ENCODE data around the gene CCDC6.
"Not testable (repeated sequence)": the region's sequence is repeated elsewhere in the genome, so short reads cannot be mapped to it uniquely, and the experiment has no call there.

CCDC6 gene

DNA sequence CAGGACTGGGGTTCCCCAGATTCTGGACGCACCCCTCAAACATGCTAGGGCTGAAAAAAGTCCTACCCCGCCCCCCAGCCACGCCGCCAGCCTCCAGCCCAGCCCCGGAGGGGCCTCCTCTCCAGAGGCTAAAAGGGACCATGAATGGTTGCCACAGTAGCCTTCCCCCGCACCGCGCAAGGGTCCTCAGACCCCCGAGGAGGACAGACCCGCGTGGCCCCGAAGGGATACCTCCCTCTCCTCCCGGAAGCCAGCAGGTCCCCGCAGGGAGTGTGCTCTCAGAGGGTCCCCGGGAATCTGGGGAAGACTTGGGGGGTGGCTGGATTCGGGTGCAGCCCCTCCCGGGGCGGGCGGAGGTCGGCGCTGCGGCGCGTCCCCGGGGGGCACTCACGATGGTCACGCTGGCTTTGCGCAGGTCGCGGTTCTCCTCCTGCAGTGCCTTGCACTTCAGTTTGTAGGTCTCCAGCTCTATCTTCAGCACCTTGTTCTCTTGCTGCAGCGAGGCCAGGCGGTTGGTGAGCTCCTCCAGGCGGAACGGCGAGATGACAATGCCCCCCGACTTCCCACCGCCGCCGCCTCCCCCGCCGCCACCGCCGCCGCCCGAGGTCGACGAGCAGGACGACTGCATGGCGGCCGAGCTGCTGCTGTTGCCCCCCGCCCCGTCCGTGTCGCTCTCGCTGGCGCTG is 482 bp downstream of the CCDC6 start:
- no peak for DNase-seq (ENCODE audit: low read depth, low spot score)

DNA sequence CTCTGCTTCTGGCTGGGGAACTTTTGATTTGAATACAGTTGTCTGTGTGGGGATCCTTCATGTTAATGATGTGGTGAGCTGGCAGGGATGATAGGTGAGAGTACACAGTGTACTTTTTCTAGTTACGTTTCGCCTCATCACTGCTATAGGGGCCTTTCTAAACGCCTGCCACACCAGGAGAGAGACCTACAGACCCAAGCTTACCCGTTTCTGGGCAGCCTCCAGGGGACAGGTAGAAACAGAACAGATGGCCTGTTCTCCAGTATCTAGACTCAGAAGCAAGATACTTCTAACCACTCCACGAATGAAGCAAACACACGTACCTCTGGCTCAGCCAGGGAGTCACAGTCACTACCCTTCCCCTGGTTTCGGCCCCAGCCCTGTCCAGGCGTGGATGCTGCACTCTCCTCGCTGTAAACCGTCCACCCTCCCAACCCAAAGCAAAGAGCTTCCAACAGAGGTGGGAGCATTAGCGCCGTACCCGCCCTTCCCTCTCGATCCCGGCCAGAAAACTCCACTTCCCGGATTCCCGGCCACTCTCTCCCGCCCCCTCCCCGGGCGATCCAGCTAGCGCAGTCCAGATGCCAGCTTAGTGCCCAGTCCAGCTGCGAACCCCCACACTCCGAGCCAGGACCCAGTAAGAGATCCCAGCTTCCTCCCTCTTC is 1.2 kb downstream of the CCDC6 start:
- DNase-seq (ENCODE audit: low read depth, low spot score) = no peak

DNA sequence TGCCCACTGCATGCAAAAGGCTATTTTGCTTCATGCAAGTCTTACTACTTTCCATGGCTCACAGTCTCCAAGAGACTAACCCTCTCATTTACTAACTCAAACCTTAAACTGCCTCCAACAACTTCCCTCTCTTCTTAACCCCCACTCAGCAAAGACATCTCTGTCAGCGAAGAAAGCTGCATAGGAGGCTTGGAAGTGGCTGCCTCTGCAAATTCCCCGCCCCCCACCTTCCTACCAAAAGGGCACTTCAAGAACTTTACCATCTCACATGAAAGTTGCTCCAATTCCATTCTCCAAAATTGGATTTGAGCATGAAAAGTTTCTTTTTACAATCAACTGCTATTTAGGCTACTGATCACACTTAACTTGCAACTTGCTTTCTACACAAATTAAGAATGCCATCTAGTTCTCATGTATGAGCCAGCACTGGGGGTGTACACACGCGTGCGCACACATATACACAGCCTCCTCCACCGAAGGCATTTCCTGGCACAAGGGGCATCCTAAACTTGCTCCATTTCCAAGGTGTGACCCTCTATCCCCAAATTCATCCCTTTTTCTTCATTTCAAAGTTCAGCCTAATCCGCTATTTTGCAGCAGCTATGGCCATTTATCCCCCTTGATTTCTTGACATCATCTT is 1.8 kb downstream of the CCDC6 start:
- no peak for DNase-seq (ENCODE audit: low read depth, low spot score)

DNA sequence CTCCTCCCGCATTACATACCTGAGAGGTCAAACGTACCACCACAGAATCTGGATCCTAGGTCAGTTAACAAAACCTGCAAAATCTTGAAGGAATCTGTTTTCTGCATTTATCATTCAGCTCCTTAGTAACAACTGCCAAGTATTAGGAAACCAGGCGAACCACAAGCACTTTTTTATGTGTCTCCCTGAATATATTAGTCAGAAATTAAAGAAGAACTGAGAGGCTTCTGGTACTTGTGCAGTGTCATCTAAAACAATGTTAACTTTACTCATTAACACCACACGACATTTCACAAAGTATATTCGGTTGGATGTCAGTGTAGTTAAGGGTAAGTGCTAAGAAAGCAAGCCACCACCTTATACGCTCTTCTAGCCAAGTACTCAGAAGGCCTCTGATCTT is 2.5 kb downstream of the CCDC6 start:
- DNase-seq (ENCODE audit: low read depth, low spot score) = no peak

DNA sequence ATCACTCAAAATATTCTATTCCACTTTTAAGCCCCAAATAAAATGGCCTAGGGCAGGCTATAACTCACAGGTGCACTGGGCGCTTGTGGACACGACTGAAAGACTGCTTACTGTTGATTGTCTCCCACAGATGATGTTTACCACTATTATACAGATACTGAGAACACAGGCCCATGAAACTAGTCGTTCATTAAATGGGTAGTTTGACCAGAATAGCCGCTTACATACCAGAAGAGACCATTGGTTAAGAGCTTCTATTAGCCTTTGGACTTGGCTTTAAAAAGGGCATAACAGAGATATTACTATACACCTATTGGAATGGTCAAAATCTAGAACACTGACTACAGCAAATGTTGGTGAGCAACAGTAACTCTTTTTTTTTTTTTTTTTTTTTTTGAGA is 4.3 kb downstream of the CCDC6 start:
- no peak for DNase-seq (ENCODE audit: low read depth, low spot score)

DNA sequence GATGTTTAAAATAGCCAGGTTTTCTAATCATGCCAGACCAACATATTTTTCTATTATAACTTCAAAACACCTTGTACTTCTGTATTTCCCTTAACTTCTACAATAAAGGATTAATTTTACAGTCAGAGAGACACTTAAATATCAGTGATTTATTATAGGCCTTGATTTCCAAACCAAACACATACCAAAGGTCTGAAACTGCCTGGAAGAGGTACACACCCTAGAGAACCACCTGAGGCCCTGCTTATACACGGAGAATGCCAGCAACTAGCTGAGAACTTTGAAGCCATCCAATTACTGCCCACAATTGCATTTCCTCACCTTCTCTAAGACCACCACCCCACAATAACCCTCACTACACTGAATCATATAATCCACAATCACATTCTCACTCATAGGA is 4.9 kb downstream of the CCDC6 start:
- no peak for DNase-seq (ENCODE audit: low read depth, low spot score)

DNA sequence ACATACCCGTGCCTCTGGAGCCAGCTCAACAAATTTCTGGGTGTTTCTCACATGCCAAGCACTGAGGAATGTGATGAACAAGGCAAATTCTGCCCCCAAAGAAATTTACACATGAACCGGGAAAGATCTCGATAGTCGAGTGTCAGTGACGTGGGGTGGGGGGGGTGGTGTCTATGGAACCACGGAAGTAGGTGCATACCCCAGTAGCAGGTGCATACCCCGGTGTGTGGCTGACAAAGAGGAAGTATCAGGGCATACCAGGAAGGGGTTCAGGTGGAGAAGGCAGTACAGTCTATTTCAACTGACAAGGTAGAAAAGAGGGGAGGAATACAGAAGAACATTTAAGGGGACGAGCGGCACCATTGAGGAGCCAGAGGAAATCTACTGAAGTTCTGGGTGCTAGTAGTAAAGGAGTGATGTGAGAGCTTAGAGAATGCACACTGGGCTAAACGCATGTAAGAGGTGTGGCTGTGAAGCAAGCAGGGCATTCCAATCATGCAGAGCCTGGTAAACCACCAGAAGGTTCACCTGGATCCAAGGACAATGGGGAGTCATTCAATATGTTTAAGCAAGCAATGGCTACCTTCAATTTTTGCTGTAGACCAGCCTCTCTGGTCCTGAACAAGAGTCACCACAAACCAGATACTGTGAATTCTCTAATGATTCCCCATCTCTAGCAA is 6.2 kb downstream of the CCDC6 start:
- no peak for DNase-seq (ENCODE audit: low read depth, low spot score)

DNA sequence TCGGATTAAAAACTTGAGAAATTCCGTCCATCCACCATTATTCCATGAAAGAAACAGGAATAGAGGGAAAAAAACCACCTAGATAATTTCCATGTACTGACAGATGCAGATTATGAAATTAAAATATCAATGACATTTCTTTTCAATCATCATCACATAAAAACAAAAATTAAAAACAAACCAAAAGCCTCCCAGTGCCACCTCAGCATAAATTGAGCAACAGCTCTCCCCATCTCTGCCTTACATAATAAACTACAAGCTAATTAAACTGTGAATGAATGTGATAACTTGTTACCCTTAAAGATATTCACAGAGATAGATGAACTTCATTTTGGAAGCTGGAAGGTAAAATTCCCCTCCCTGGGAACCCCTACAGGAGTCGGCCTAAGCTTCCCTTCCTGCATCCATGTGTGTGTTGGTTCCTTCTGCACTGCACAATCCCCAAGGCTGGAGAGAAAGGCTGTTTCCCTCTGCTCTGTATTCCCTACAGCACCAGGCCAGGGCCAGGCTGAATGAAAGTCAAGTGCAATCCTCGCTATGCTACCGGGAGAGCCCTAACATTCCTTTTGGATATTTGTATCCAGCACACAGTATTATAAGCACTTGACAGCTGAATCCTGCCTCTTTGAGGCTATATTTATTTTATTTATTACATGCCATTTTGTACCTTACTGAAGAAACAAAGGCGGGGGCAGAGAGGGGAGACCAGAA is 8.1 kb downstream of the CCDC6 start:
- DNase-seq (ENCODE audit: low read depth, low spot score) = no peak

DNA sequence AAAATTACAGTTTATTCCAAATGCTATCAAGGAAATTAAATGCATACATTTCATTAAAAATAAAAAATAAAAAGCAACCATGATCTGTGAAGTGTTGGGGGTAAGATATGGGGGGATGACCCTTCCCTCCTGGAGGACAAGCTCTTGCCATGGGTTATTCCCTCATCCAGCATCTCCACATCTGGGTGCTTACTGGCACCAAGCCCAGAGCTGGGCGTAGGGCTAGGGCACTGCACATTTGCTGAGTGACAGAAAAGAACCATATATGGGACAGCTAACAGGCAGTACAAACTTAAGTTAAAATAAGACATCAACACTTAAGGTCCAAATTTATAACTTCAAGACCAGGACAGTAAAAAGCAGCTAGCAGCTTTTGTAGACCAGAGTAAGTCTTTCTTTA is 10.2 kb downstream of the CCDC6 start:
- DNase-seq (ENCODE audit: low read depth, low spot score) = no peak

DNA sequence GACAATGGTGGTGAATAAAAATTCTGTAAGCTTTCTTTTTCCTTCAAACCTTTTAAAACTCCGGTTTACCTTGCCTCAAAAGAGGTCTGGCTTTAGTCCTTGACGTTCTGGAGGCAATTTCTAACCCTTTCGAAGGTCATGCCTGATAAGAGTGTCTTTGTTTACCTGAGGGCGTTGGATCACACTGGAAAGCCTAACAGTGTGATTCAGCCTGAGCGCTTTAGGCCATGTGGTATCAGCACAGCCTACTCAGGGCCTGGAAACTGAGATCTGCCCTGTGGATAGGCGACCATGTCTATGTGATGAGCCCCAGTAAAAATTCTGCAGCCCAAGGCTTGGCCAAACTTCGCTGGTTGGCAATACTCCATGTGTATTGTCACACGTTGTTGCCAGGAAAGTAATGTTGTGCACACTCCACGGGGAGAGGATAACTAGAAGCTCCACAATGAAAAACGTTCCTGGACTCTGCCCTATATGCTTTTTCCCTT is 10.7 kb downstream of the CCDC6 start:
- no peak for DNase-seq (ENCODE audit: low read depth, low spot score)

DNA sequence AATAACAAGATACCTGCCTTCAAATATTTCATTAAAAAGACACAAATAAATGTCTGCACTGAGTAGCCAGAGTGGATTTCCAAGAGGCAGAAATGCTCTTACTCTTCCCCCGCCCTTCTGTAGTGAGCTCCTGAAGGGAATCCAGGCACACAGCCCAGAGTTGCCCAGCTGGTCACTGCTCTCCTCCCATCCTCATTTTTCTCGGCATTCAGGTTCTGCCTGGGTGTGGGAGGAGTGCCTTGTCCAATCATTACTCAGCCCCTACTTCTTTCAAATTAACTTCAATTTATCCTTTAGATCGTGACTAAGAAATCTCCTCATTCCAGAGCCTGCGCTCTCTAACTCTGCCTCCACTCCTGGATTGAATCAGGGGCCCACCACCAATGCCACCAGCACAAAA is 12.2 kb downstream of the CCDC6 start:
- no peak for DNase-seq (ENCODE audit: low read depth, low spot score)

DNA sequence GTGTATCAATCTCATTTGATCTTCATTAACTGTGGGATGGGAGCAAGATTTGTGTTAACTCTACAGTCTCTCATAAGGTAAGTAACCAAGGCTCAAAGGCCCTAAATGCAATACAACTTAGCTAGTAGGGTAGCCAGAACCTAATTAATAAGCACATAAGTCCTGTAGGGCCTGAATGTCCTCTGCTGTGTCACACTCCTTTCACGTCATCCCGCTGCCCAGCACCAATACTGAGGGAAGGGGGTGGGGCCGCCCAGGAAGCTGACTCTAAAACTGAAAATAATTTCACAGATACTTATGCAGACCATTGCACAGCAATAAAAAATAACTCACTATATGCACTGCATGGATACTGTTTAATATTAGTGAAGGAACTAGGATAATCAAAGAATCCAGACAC is 13.7 kb downstream of the CCDC6 start:
- no peak for DNase-seq (ENCODE audit: low read depth, low spot score)

DNA sequence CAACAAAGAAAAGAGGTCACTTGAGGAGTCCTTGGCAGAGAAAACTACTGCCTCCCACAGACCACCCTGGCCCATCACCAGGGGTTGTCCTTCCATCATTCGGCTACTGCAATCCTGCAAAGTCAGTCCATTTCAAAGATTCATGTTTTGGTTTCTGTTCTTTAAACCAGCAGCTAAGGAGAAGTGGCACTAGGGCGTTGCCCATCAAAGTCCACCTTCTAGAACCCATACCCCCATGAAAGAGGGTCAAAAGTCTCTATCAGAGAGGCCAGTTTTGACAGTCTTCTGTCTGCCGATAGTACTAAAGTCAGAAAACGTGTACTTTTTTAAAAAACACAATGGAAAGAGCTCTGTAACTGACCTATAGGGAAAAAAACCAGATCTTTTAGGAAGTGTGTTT is 14.4 kb downstream of the CCDC6 start:
- DNase-seq (ENCODE audit: low read depth, low spot score) = no peak

DNA sequence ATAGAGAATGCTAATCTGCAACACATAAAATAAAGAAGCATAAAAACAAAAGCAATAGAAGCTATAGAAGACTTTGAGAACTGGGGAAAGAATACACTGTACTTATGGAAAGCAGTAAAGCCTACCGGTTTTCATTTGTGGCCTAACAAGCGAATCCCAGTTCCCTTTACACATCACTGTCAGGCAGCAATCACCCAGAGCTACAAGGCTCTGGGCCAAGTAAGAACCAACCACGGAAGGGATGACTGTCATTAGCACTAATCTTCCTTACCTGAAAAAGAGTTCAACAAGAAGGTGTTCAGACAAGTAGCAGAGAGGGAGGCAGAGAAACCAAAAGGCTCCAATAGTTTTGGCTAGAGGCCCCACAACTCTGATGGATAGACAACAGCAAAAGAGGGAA is 15.0 kb downstream of the CCDC6 start:
- DNase-seq (ENCODE audit: low read depth, low spot score) = no peak

DNA sequence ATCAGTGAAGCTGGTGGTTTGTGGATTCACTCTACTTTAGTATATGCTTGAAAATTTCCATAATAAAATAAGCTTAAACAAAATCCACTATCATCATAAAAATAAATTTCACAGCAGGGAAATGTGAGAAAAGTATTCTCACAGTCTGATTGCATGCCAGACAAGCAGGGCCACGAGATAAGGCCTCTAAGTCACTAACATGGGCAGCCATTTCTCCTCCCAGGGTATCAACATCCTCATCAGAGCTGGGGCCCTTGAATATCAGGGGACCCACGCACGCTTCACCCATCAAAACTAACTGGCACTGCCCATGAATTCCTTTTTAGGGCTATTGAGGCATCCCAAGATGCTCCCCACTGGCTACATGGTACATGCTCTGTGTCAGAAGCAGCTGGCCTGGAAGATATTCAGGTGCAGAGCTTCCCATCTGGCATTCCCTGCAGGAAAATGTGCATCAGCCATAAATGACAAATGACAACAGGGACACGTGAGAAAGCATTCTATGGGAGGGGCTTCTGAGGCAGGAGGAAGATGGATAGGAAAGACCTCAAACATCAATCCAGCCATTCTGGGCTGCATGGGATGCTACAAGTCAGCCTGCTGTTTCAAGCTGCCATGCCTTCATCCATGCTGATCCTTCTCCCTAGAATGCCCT is 17.4 kb downstream of the CCDC6 start:
- DNase-seq (ENCODE audit: low read depth, low spot score) = no peak

DNA sequence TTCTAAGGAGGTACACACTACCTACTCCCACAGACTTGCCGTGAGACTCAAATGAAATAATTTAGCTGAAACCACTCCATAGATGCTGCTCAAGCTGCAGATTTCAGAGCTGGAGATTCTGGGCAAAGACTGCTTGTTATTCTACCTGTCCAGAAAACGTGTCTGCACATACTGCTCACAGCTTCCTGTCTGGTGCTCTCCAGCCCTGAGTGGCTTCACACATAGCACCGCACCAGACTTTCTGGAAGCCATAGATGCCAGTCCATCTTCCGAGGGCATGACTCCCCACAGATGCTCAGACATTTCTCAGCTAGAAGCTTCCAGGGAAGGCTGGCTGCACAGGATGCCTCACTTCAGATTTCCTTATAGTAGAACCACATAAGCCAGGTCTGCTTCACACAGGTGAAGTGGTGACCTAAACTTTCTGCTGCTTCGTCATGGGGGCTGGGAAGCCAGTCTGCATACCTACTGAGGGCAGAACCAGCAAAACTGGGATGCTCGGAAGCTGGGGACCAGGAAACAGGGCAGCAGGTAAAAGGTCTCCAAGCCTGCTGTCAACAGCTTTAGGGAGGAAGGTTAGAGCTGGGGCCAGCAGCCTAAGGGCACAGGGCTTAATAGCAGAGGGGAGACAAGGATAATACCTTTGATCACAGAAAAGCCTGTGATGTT is 18.2 kb downstream of the CCDC6 start:
- no peak for DNase-seq (ENCODE audit: low read depth, low spot score)

DNA sequence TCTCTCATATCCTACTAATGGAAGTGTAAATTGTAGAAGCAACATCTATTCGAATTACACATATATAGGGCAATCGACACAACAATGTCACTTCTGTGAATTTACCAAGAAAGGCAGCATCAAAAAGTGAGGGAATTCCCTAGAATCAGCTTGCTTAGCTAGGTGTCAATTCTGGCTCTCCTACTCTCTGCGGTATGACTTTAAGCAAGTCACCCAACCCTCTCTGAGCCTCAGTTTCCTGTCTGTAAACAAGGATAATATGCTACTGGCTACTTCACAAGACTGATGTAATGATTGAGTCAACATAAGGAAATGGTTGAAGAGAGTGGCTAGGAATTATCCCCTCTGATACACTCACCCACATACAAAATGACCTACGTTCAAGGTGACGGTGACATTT is 19.4 kb downstream of the CCDC6 start:
- no peak for DNase-seq (ENCODE audit: low read depth, low spot score)

DNA sequence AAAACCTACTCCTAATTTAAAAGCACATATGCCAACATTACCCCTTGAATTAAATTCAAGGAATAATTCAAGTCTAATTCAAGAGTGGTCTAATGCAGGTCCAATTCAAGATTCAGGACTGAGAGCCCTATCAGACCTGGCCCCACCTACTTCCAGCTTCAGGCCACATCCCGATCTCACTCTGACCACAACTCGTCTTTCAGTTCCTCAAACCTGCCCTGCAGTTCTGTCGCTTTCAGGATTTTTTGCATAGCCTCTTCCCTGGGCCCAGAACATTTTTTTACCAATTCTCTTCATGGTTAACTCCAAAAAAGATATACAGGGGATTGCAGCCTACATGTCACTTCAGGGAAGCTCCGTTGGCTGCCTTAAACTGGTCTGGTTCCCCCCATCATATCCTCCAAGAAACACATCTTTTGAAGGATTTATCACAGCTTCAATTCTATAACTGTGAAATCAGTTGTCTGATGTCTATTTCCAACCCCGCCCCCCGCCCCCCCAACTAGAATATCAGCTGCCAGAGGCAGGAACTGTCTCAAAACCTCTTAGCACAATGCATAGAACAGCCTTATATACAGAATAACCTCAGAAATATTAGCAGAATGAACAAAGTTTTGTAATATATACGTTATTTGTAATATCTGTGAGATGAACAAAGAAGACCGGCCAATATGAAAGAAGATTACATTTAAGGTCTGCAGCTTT is 20.8 kb downstream of the CCDC6 start:
- DNase-seq (ENCODE audit: low read depth, low spot score) = no peak

DNA sequence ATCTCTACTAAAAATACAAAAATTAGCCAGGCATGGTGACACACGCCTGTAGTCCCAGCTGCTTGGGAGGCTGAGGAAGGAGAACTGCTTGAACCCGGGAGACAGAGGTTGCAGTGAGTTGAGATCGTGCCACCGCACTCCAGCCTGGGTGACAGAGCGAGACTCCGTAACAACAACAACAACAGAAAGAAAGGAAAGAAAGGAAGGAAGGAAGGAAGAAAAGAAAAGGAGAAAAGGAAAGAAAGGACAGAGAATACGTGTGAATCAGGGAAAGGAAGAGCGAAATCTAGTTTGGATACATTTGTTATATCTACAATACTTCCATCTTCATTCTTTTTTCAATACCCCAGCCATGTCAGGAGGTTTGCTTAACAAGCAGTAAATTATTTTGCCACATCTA is 21.5 kb downstream of the CCDC6 start:
- not testable (repeated sequence) for DNase-seq (ENCODE audit: low read depth, low spot score)

DNA sequence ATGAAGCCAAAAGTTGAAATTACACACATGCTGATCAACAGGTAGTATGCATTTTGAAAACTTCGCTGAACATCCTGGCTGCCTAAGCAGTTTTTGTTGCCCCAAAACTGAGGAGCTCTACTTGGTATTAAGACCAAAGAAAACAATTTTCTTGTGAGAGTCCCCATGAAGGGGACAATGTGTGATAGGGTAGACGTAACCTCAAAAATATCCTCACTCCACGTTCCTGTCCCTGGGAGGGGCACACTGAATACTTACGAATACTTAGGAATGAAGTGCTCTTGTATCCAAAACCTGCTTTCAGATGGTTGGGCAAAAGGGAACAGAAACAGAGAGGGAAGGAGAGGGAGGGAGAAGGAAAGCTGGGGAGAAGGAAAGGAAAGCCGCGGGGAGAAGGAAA is 24.7 kb downstream of the CCDC6 start:
- no peak for DNase-seq (ENCODE audit: low read depth, low spot score)

Data from activated CD4-positive, CD25-positive, alpha-beta regulatory T cell treated with anti-CD3 and anti-CD28 coated beads, Interleukin-2, amount 50 U/mL, for 16 hours (primary cell).